SK-N-SH (cell line): Measurements from ENCODE around the gene GRM7. TPM values are rescaled to one million over a fixed set of nuclear protein-coding genes. Genes with fewer than 3 reads are reported as not detected.

Experiments used
- CTCF ChIA-PET: fragments of 300-600, 350-600 bp; formaldehyde crosslinking; extraction: SDS; loops from one replicate; lab custom pipeline; 2021; lab: Yijun Ruan, JAX
- POLR2A ChIA-PET: fragments of 350-600 bp; sonication (Branson Sonifier 250); formaldehyde crosslinking; extraction: SDS; loops from one replicate; lab custom pipeline; 2020; ENCODE audit warnings: antibody characterized with exemption, inconsistent platforms; lab: Yijun Ruan, JAX
- DNase-seq: peaks from one replicate; pipeline ENCODE4 v3.0.0; 2012
- H2AFZ ChIP-seq: fragments of 200-600 bp; sonication (generic); 2 replicates; pipeline ENCODE4 v1.8.1; 2016; ENCODE audit warnings: antibody characterized with exemption, mild to moderate bottlenecking, low read depth
- H3F3A ChIP-seq: fragments of 200-600 bp; sonication (generic); replicated peaks from 2 replicates; pipeline ENCODE3; 2016; ENCODE audit warnings: antibody characterized with exemption, mild to moderate bottlenecking; ENCODE audit not compliant: insufficient read depth
- H3K27ac ChIP-seq, 2 experiments: fragments of 200-500 bp in 1 of 2; fragments of 200-600 bp in 1 of 2; sonication (Bioruptor generic) in 1 of 2; sonication (generic), shearing (Covaris generic) in 1 of 2; 2 replicates each; pipeline versions ENCODE4 v1.5.1 to v1.6.1; 2014 to 2016; ENCODE audit warnings: low read depth in 2 of 2, inconsistent platforms in 1 of 2, low read length in 1 of 2, mild to moderate bottlenecking in 1 of 2, mixed read lengths in 1 of 2
- H3K27me3 ChIP-seq: fragments of 200-600 bp; sonication (generic), shearing (Covaris generic); 2 replicates; pipeline ENCODE4 v1.6.1; 2016; ENCODE audit warnings: mixed run types; ENCODE audit not compliant: insufficient read depth
- H3K36me3 ChIP-seq, 2 experiments: fragments of 200-500 bp in 1 of 2; fragments of 200-600 bp in 1 of 2; sonication (Bioruptor generic) in 1 of 2; sonication (generic) in 1 of 2; replicated peaks in 1 of 2; 2 replicates each; pipeline versions ENCODE3 to v1.5.1; 2014 to 2016; ENCODE audit warnings: low read length in 1 of 2, mild to moderate bottlenecking in 1 of 2; ENCODE audit not compliant: insufficient read depth in 2 of 2, control insufficient read depth in 1 of 2
- H3K4me1 ChIP-seq, 2 experiments: fragments of 200-500 bp in 1 of 2; fragments of 200-600 bp in 1 of 2; sonication (Bioruptor generic) in 1 of 2; sonication (generic), shearing (Covaris generic) in 1 of 2; 2 replicates each; pipeline versions ENCODE4 v1.5.1 to v1.6.1; 2014 to 2016; ENCODE audit warnings: low read depth in 1 of 2, low read length in 1 of 2, mixed run types in 1 of 2; ENCODE audit not compliant: insufficient read depth in 2 of 2, control insufficient read depth in 1 of 2
- H3K4me2 ChIP-seq: fragments of 200-600 bp; sonication (generic), shearing (Covaris generic); 2 replicates; pipeline ENCODE4 v1.6.1; 2017; ENCODE audit warnings: mixed run types
- H3K4me3 ChIP-seq, 2 experiments: fragments of 200-500 bp in 1 of 2; fragments of 200-600 bp in 1 of 2; sonication (Bioruptor generic) in 1 of 2; sonication (generic), shearing (Covaris generic) in 1 of 2; 2 replicates each; pipeline versions ENCODE4 v1.5.1 to v1.8.1; 2014 to 2016; ENCODE audit warnings: low read depth in 2 of 2, inconsistent platforms in 1 of 2, low read length in 1 of 2, mild to moderate bottlenecking in 1 of 2, mixed read lengths in 1 of 2, moderate library complexity in 1 of 2
- H3K79me2 ChIP-seq: fragments of 200-600 bp; sonication (generic); 2 replicates; pipeline ENCODE4 v1.8.1; 2017; ENCODE audit warnings: mild to moderate bottlenecking; ENCODE audit not compliant: insufficient read depth
- H3K9ac ChIP-seq: fragments of 200-600 bp; sonication (generic); 2 replicates; pipeline ENCODE4 v1.6.1; 2017; ENCODE audit warnings: mixed run types
- H3K9me2 ChIP-seq: fragments of 200-600 bp; sonication (generic); 2 replicates; pipeline ENCODE4 v1.6.1; 2017; ENCODE audit warnings: mixed run types
- H3K9me3 ChIP-seq: fragments of 200-600 bp; sonication (generic); 2 replicates; pipeline ENCODE4 v1.6.1; 2017; ENCODE audit warnings: mixed run types, mild to moderate bottlenecking, moderate library complexity
- H4K20me1 ChIP-seq: fragments of 200-600 bp; sonication (generic); 2 replicates; pipeline ENCODE4 v1.6.1; 2017; ENCODE audit warnings: mild to moderate bottlenecking, mixed run types; ENCODE audit not compliant: insufficient read depth
- CHD2 ChIP-seq: fragments of 150-350 bp; IDR thresholded peaks from 2 replicates; pipeline ENCODE4 v1.6.1; 2018; ENCODE audit warnings: low read length; ENCODE audit not compliant: partially characterized antibody
- ELF1 ChIP-seq: IDR thresholded peaks from 2 replicates; pipeline ENCODE4 v1.4.0; 2012
- FOXJ3 ChIP-seq: sonication (generic); formaldehyde crosslinking; IDR thresholded peaks from 2 replicates; pipeline ENCODE4 v1.5.1; 2020; ENCODE audit warnings: mild to moderate bottlenecking, missing genetic modification reagents
- FOXM1 ChIP-seq: IDR thresholded peaks from 2 replicates; pipeline ENCODE4 v1.4.0; 2012; ENCODE audit warnings: low read depth, mild to moderate bottlenecking
- GABPA ChIP-seq: IDR thresholded peaks from 2 replicates; pipeline ENCODE4 v1.4.0; 2012; ENCODE audit warnings: low read depth, mild to moderate bottlenecking
- IRF3 ChIP-seq: fragments of 150-350 bp; IDR thresholded peaks from 2 replicates; pipeline ENCODE4 v1.6.1; 2016; ENCODE audit warnings: mild to moderate bottlenecking, low read depth, low read length
- JUND ChIP-seq: IDR thresholded peaks from 2 replicates; pipeline ENCODE4 v1.4.0; 2012
- MAX ChIP-seq: IDR thresholded peaks from 2 replicates; pipeline ENCODE4 v1.4.0; 2012; ENCODE audit warnings: low read depth
- MXI1 ChIP-seq: IDR thresholded peaks from 2 replicates; pipeline ENCODE4 v1.6.1; 2012; ENCODE audit warnings: mild to moderate bottlenecking, low read depth, low read length, improper control_type of control experiment
- NFIC ChIP-seq: IDR thresholded peaks from 2 replicates; pipeline ENCODE4 v1.4.0; 2012; ENCODE audit warnings: borderline replicate concordance
- NRF1 ChIP-seq: IDR thresholded peaks from 2 replicates; pipeline ENCODE4 v1.6.1; 2012; ENCODE audit warnings: low read depth, mild to moderate bottlenecking, low read length
- RAD21 ChIP-seq: IDR thresholded peaks from 2 replicates; pipeline ENCODE4 v1.6.1; 2012; ENCODE audit warnings: mild to moderate bottlenecking, low read length
- RFX5 ChIP-seq: IDR thresholded peaks from 2 replicates; pipeline ENCODE4 v1.6.1; 2012; ENCODE audit warnings: mild to moderate bottlenecking, improper control_type of control experiment, low read length
- SIN3A ChIP-seq: IDR thresholded peaks from 2 replicates; pipeline ENCODE4 v1.6.1; 2012; ENCODE audit warnings: low read depth, mild to moderate bottlenecking, low read length, moderate library complexity, borderline replicate concordance
- SMC3 ChIP-seq: IDR thresholded peaks from 2 replicates; pipeline ENCODE4 v1.6.1; 2012; ENCODE audit warnings: low read depth, low read length, improper control_type of control experiment
- TAF1 ChIP-seq: IDR thresholded peaks from 2 replicates; pipeline ENCODE4 v1.6.1; 2012; ENCODE audit warnings: low read depth, mild to moderate bottlenecking, low read length, moderate library complexity, borderline replicate concordance
- TEAD4 ChIP-seq: IDR thresholded peaks from 2 replicates; pipeline ENCODE4 v1.4.0; 2012; ENCODE audit warnings: mild to moderate bottlenecking, borderline replicate concordance; ENCODE audit not compliant: insufficient read depth
- USF2 ChIP-seq: fragments of 150-350 bp; IDR thresholded peaks from 2 replicates; pipeline ENCODE4 v1.6.1; 2017; ENCODE audit warnings: antibody characterized with exemption, low read length, low read depth, borderline replicate concordance
- YY1 ChIP-seq: IDR thresholded peaks from 2 replicates; pipeline ENCODE4 v1.4.0; 2012; ENCODE audit warnings: low read depth, mild to moderate bottlenecking
- ZBTB33 ChIP-seq: IDR thresholded peaks from 2 replicates; pipeline ENCODE4 v1.4.0; 2012; ENCODE audit warnings: low read depth, borderline replicate concordance
- WGBS: methylation state at CpG from one replicate; pipeline ENCODE4 v1.1.6; 2017; ENCODE audit warnings: low lambda C conversion rate; 5-methylcytosine and 5-hydroxymethylcytosine counted together
- polyA plus RNA-seq, 3 experiments: library from polyadenylated mRNA; depleted of rRNA; stranded (reverse); fragments of >200 nt; gene quantifications; 2 replicates each; pipeline ENCODE4 v1.2.3, GENCODE V29; 2012

The GRM7 gene
- polyA plus RNA-seq, 1 of the 3 experiments (the other 2 are of a cell fraction) = 0.03 TPM

GRCh38 chr3:7194071-7194835 lies 333.3 kb downstream of the GRM7 start:
- no peak for TF ChIP-seq FOXJ3 (CRISPR knock-in tag)
- TF ChIP-seq JUND = no peak
- no peak for TF ChIP-seq YY1
- no peak for TF ChIP-seq RAD21
- no peak for TF ChIP-seq SIN3A
- no peak for TF ChIP-seq ZBTB33
- no peak for TF ChIP-seq NFIC
- no peak for TF ChIP-seq NRF1
- POLR2A ChIA-PET = no interaction called here
- H2AFZ ChIP-seq = no peak overlapping the region

GRCh38 chr3:7195934-7196333 lies 335.0 kb downstream of the GRM7 start:
- no peaks in the 10 kb centered on the region for H3F3A ChIP-seq
- ChIA-PET POLR2A (no interaction called here), CTCF (no interaction called here)

More at GRCh38 chr3:7194071-7194835, 333.3 kb downstream of the GRM7 start:
- WGBS = 36% methylated on average over 6 of the region's 6 CpGs
- CTCF ChIA-PET = interaction anchor here (1.2 kb wide), 1 partner anchor 216 kb away, joined by 3 read pairs; no protein-coding TSS in a partner anchor
- no peaks in the 10 kb centered on the region; a peak in 1 of 4 replicates for H3K4me1 ChIP-seq
- no peaks in the 10 kb centered on the region for H3K79me2 ChIP-seq
- no peak for DNase-seq
- H3K9me3 ChIP-seq = no peaks in the 10 kb centered on the region; the same call in 1 of the 2 replicates
- H3K9ac ChIP-seq = no peak overlapping the region
- H3K27ac ChIP-seq = no peak overlapping the region
- no peaks in the 10 kb centered on the region for H3K36me3 ChIP-seq
- H3K9me2 ChIP-seq = no peaks in the 10 kb centered on the region
- no peaks in the 10 kb centered on the region for H4K20me1 ChIP-seq
- no peaks in the 10 kb centered on the region for H3F3A ChIP-seq
- H3K27me3 ChIP-seq = no peaks in the 10 kb centered on the region
- no peak overlapping the region for H3K4me2 ChIP-seq
- no peak overlapping the region for H3K4me3 ChIP-seq

More at GRCh38 chr3:7195934-7196333, 335.0 kb downstream of the GRM7 start:
- Histone ChIP-seq H3K27ac (no peak overlapping the region), H3K9ac (no peak overlapping the region), H3K4me2 (no peak overlapping the region), H2AFZ (no peak overlapping the region), H3K9me3 (no peaks in the 10 kb centered on the region; the same call in 1 of the 2 replicates), H3K79me2 (no peaks in the 10 kb centered on the region), H4K20me1 (no peaks in the 10 kb centered on the region), H3K4me3 (no peak overlapping the region), H3K4me1 (no peaks in the 10 kb centered on the region; a peak in 1 of 4 replicates), H3K9me2 (no peaks in the 10 kb centered on the region), H3K36me3 (no peaks in the 10 kb centered on the region), H3K27me3 (no peaks in the 10 kb centered on the region)
- no peak for DNase-seq
- TF ChIP-seq IRF3 = no peak
- no peak for TF ChIP-seq YY1
- TF ChIP-seq MAX = no peak
- TF ChIP-seq SMC3 = no peak
- TF ChIP-seq RFX5 = no peak
- TF ChIP-seq TAF1 = no peak
- no peak for TF ChIP-seq GABPA
- TF ChIP-seq ELF1 = no peak
- no peak for TF ChIP-seq FOXM1
- no peak for TF ChIP-seq JUND
- no peak for TF ChIP-seq CHD2
- TF ChIP-seq FOXJ3 (CRISPR knock-in tag) = no peak
- TF ChIP-seq TEAD4 = no peak
- TF ChIP-seq RAD21 = no peak
- no peak for TF ChIP-seq USF2
- TF ChIP-seq MXI1 = no peak
- 15% methylated on average over 1 of the region's 1 CpG for WGBS
